ENCODE results near the gene BCL2L15. TPM values are rescaled to one million over a fixed set of nuclear protein-coding genes. Genes with fewer than 3 reads are reported as not detected.
A peak's percentile ranks its signal among the peaks of the same experiment; 100 is the strongest.

BCL2L15 gene
- total RNA-seq, 1 donor from 2014 or later = 0.14 TPM

GRCh38 chr1:113912594-113913311 lies 25.4 kb upstream of the BCL2L15 start:
- H3K4me1 Mint-ChIP-seq (ENCODE audit: low read depth, unreplicated experiment) = peaks cover 10% of the 10 kb centered on the region
- no peaks in the 10 kb centered on the region for H3K9me3 Mint-ChIP-seq (ENCODE audit: unreplicated experiment)
- peaks cover 3% of the 10 kb centered on the region for H3K4me1 ChIP-seq (ENCODE audit: insufficient read depth, low read length)
- peak overlapping the region; percentile 75 for H3K27ac Mint-ChIP-seq (ENCODE audit: unreplicated experiment)
- no peaks in the 10 kb centered on the region for H3K9me3 ChIP-seq (ENCODE audit: insufficient read depth, low read depth, low read length)
- H3K4me3 Mint-ChIP-seq (ENCODE audit: unreplicated experiment) = no peak overlapping the region
- H3K4me3 ChIP-seq (ENCODE audit: insufficient read depth, low read depth, low read length) = no peak overlapping the region
- H3K27ac ChIP-seq (ENCODE audit: low read depth, low read length) = no peak overlapping the region
- peak overlapping the region; percentile 32 for H3K4me2 ChIP-seq (ENCODE audit: low read length)
- no peaks in the 10 kb centered on the region for H3K27me3 ChIP-seq (ENCODE audit: insufficient read depth, low read length)
- H3K36me3 ChIP-seq (ENCODE audit: insufficient read depth, low read length) = peaks cover 26% of the 10 kb centered on the region
- H3K36me3 Mint-ChIP-seq (ENCODE audit: low read depth, unreplicated experiment) = peaks cover 14% of the 10 kb centered on the region
- no peaks in the 10 kb centered on the region for H3K27me3 Mint-ChIP-seq (ENCODE audit: low read depth, unreplicated experiment)
- H3K9ac ChIP-seq (ENCODE audit: low read length) = no peak overlapping the region
- no peaks in the 10 kb centered on the region for H4K20me1 ChIP-seq (ENCODE audit: insufficient read depth, low read length)
- DNase-seq (ENCODE audit: low read depth) = peak; percentile 64
- peaks cover 3% of the 10 kb centered on the region for H3K79me2 ChIP-seq (ENCODE audit: insufficient read depth, low read length)
- FAIRE-seq = no peak
- no peak for TF ChIP-seq EZH2 (IDR thresholded peaks at IDR 0.05; ENCODE audit: insufficient read depth, low read length)
- TF ChIP-seq CTCF (IDR thresholded peaks at IDR 0.05; ENCODE audit: insufficient read depth, low read depth, low read length) = no peak
- H2AFZ ChIP-seq (ENCODE audit: low read depth, low read length) = no peak overlapping the region

- peak overlapping the region; percentile 92 for H3K4me3 Mint-ChIP-seq (ENCODE audit: unreplicated experiment)
- H4K20me1 ChIP-seq (ENCODE audit: insufficient read depth, low read length) = no peaks in the 10 kb centered on the region
- H3K4me1 Mint-ChIP-seq (ENCODE audit: low read depth, unreplicated experiment) = peaks cover 5% of the 10 kb centered on the region
- H2AFZ ChIP-seq (ENCODE audit: low read depth, low read length) = peak overlapping the region; percentile 96
- peak overlapping the region; percentile 89 for H3K9ac ChIP-seq (ENCODE audit: low read length)
- H3K79me2 ChIP-seq (ENCODE audit: insufficient read depth, low read length) = peaks cover 47% of the 10 kb centered on the region
- peak overlapping the region; percentile 98 for H3K4me2 ChIP-seq (ENCODE audit: low read length)
- peak overlapping the region; percentile 61 for H3K27ac ChIP-seq (ENCODE audit: low read depth, low read length)
- no peak for FAIRE-seq
- H3K27ac Mint-ChIP-seq (ENCODE audit: unreplicated experiment) = peak overlapping the region; percentile 94
- DNase-seq (ENCODE audit: low read depth) = no peak
- H3K9me3 ChIP-seq (ENCODE audit: insufficient read depth, low read depth, low read length) = no peaks in the 10 kb centered on the region
- TF ChIP-seq EZH2 (IDR thresholded peaks at IDR 0.05; ENCODE audit: insufficient read depth, low read length) (no peak), CTCF (IDR thresholded peaks at IDR 0.05; ENCODE audit: insufficient read depth, low read depth, low read length) (no peak)
- H3K27me3 ChIP-seq (ENCODE audit: insufficient read depth, low read length) = no peaks in the 10 kb centered on the region
- peaks cover 17% of the 10 kb centered on the region for H3K36me3 ChIP-seq (ENCODE audit: insufficient read depth, low read length)
- peaks cover 5% of the 10 kb centered on the region for H3K36me3 Mint-ChIP-seq (ENCODE audit: low read depth, unreplicated experiment)
- peak overlapping the region; percentile 86 for H3K4me3 ChIP-seq (ENCODE audit: insufficient read depth, low read depth, low read length)
- H3K27me3 Mint-ChIP-seq (ENCODE audit: low read depth, unreplicated experiment) = no peaks in the 10 kb centered on the region
- peaks cover 9% of the 10 kb centered on the region for H3K4me1 ChIP-seq (ENCODE audit: insufficient read depth, low read length)
- H3K9me3 Mint-ChIP-seq (ENCODE audit: unreplicated experiment) = no peaks in the 10 kb centered on the region
Measured at GRCh38 chr1:113905435-113905861, 18.1 kb upstream of the BCL2L15 start.
